PC-9 (cell line): ENCODE results near the gene TMEM232. TPM values are rescaled to one million over a fixed set of nuclear protein-coding genes. Genes with fewer than 3 reads are reported as not detected.

Source experiments
- BruUV-seq: library from RNA; stranded (reverse); fragments of 400-500 nt; replicated peaks from 2 replicates; lab custom pipeline; 2021; lab: Mats Ljungman, UMichigan
- CTCF ChIA-PET: fragments of 300-600 bp; sonication (Branson Sonifier 250); formaldehyde crosslinking; loops from one replicate; lab custom pipeline; 2022; ENCODE audit warnings: antibody characterized with exemption; lab: Charles Lee
- POLR2A ChIA-PET: fragments of 300-600 bp; sonication (Branson Sonifier 250); formaldehyde crosslinking; loops from one replicate; lab custom pipeline; 2022; ENCODE audit warnings: antibody characterized with exemption; ENCODE audit not compliant: unreplicated experiment; lab: Charles Lee
- DNase-seq, 2 experiments: peaks; one replicate each; pipeline versions ENCODE4 v3.0.0 to v3.0.0-alpha.2; 2015 to 2022; ENCODE audit warnings: mixed read lengths in 1 of 2
- H2AFZ ChIP-seq: fragments of 200-600 bp; sonication (generic); 2 replicates; pipeline ENCODE4 v1.8.1; 2017; ENCODE audit warnings: antibody characterized with exemption
- H3F3A ChIP-seq: fragments of 200-600 bp; sonication (generic); 2 replicates; pipeline ENCODE4 v1.8.1; 2017; ENCODE audit warnings: antibody characterized with exemption, mild to moderate bottlenecking, low read depth; ENCODE audit not compliant: insufficient read depth
- H3K27ac ChIP-seq: fragments of 200-600 bp; sonication (generic); 2 replicates; pipeline ENCODE4 v1.6.1; 2016; ENCODE audit warnings: mixed run types
- H3K27me3 ChIP-seq: fragments of 200-600 bp; sonication (generic); 2 replicates; pipeline ENCODE4 v1.6.1; 2016; ENCODE audit warnings: low read depth, mixed run types; ENCODE audit not compliant: insufficient read depth
- H3K36me3 ChIP-seq: fragments of 200-600 bp; sonication (generic); 2 replicates; pipeline ENCODE4 v1.6.1; 2016; ENCODE audit warnings: low read depth, mixed run types
- H3K4me1 ChIP-seq: fragments of 200-600 bp; sonication (generic); replicated peaks from 2 replicates; pipeline ENCODE4 v1.6.1; 2016; ENCODE audit warnings: mixed run types; ENCODE audit not compliant: insufficient read depth
- H3K4me2 ChIP-seq: fragments of 200-600 bp; sonication (generic); 2 replicates; pipeline ENCODE4 v1.6.1; 2017; ENCODE audit warnings: mixed run types
- H3K4me3 ChIP-seq: fragments of 200-600 bp; sonication (generic); 2 replicates; pipeline ENCODE4 v1.6.1; 2016; ENCODE audit warnings: mixed run types
- H3K79me2 ChIP-seq: fragments of 200-600 bp; sonication (generic); 2 replicates; pipeline ENCODE4 v1.6.1; 2017; ENCODE audit warnings: low read depth, mixed run types
- H3K9me2 ChIP-seq: fragments of 200-600 bp; sonication (generic); 2 replicates; pipeline ENCODE4 v1.8.1; 2017; ENCODE audit warnings: mild to moderate bottlenecking; ENCODE audit not compliant: insufficient read depth
- H3K9me3 ChIP-seq: fragments of 200-600 bp; sonication (generic); 2 replicates; pipeline ENCODE4 v1.8.1; 2016; ENCODE audit warnings: low read depth; ENCODE audit not compliant: insufficient read depth
- H4K20me1 ChIP-seq: fragments of 200-600 bp; sonication (generic); 2 replicates; pipeline ENCODE4 v1.8.1; 2017; ENCODE audit not compliant: insufficient read depth
- CTCF ChIP-seq: fragments of 200-600 bp; sonication (generic); conservative IDR thresholded peaks from 2 replicates; pipeline ENCODE4 v1.6.1; 2017; ENCODE audit warnings: mixed run types, antibody characterized with exemption, mild to moderate bottlenecking, moderate library complexity
- EZH2 ChIP-seq: fragments of 200-600 bp; sonication (generic); IDR thresholded peaks from 2 replicates; pipeline ENCODE4 v1.8.0; 2017; ENCODE audit warnings: antibody characterized with exemption, low read depth
- intact Hi-C: fragments of 100-400 bp; cut with micrococcal nuclease; formaldehyde crosslinking; loops from one replicate; pipeline ENCODE4 v1.10.0; 2022; ENCODE audit not compliant: unreplicated experiment
- total RNA-seq: library from RNA; stranded (reverse); gene quantifications from 2 replicates; pipeline ENCODE4 v1.2.3, GENCODE V29; 2021

The TMEM232 gene
- total RNA-seq, 1 experiment from 2014 or later = 0.65 TPM

- Histone ChIP-seq H3K36me3 (no peaks in the 10 kb centered on the region), H3K27me3 (no peaks in the 10 kb centered on the region), H4K20me1 (no peaks in the 10 kb centered on the region), H3K9me2 (no peaks in the 10 kb centered on the region), H3F3A (no peaks in the 10 kb centered on the region), H2AFZ (peak overlapping the region; percentile 90), H3K4me2 (peak overlapping the region; percentile 96), H3K27ac (no peak overlapping the region), H3K4me3 (peak overlapping the region; percentile 67), H3K4me1 (no peaks in the 10 kb centered on the region), H3K79me2 (no peaks in the 10 kb centered on the region), H3K9me3 (no peaks in the 10 kb centered on the region)
- BruUV-seq = no TSS peak
- no peak for DNase-seq
- peak; percentile 41; the same call in 1 of the 2 replicates for TF ChIP-seq CTCF
- no peak for TF ChIP-seq EZH2
- intact Hi-C loops = no loop called here
- POLR2A ChIA-PET = no interaction called here
- CTCF ChIA-PET = interaction anchor here (0.6 kb wide), 1 partner anchor 10 kb away, joined by 3 read pairs; no protein-coding TSS in a partner anchor
Observed at GRCh38 chr5:110727025-110727314, 499 bp upstream of the TMEM232 start.

GRCh38 chr5:110718311-110718710, 8.2 kb downstream of the TMEM232 start:
- no TSS peak for BruUV-seq
- ChIA-PET POLR2A (no interaction called here), CTCF (no interaction called here)
- intact Hi-C loops = no loop called here
- no peaks in the 10 kb centered on the region for H3K9me2 ChIP-seq
- DNase-seq = no peak
- H3F3A ChIP-seq = no peaks in the 10 kb centered on the region
- H3K4me1 ChIP-seq = no peaks in the 10 kb centered on the region
- H3K79me2 ChIP-seq = no peaks in the 10 kb centered on the region
- H3K4me2 ChIP-seq = no peak overlapping the region
- no peaks in the 10 kb centered on the region for H3K27me3 ChIP-seq
- no peak for TF ChIP-seq CTCF
- H2AFZ ChIP-seq = no peak overlapping the region
- no peaks in the 10 kb centered on the region for H3K36me3 ChIP-seq
- H4K20me1 ChIP-seq = no peaks in the 10 kb centered on the region
- H3K4me3 ChIP-seq = no peak overlapping the region
- H3K9me3 ChIP-seq = no peaks in the 10 kb centered on the region
- no peak overlapping the region for H3K27ac ChIP-seq

GRCh38 chr5:110716247-110717245, 9.9 kb downstream of the TMEM232 start:
- Histone ChIP-seq H3K9me3 (no peaks in the 10 kb centered on the region), H3K27me3 (no peaks in the 10 kb centered on the region), H3F3A (no peaks in the 10 kb centered on the region), H3K79me2 (no peaks in the 10 kb centered on the region), H3K4me2 (no peak overlapping the region), H3K4me1 (no peaks in the 10 kb centered on the region), H3K9me2 (no peaks in the 10 kb centered on the region), H3K27ac (no peak overlapping the region), H2AFZ (no peak overlapping the region), H4K20me1 (no peaks in the 10 kb centered on the region), H3K36me3 (no peaks in the 10 kb centered on the region), H3K4me3 (no peak overlapping the region)
- BruUV-seq = no TSS peak
- POLR2A ChIA-PET = no interaction called here
- intact Hi-C loops = no loop called here
- TF ChIP-seq CTCF (0 out of 2 replicates have a peak, but pooled peaks have one; percentile 22), EZH2 (no peak)
- CTCF ChIA-PET = no interaction called here
- no peak for DNase-seq
